D721Med (cell line): ENCODE results near the gene GRAMD2B.

Experiments
- DNase-seq: peaks from one replicate; pipeline ENCODE4 v3.0.0; 2011; ENCODE audit warnings: low spot score; ENCODE audit not compliant: insufficient read length
- FAIRE-seq: peaks from 2 replicates; lab custom pipeline; 2011; peaks lifted over from hg19 to GRCh38; lab: Jason Lieb, UNC
- CTCF ChIP-seq: IDR thresholded peaks from 2 replicates; pipeline ENCODE4 v1.5.1; 2012; ENCODE audit warnings: mild to moderate bottlenecking, control low read depth; ENCODE audit not compliant: insufficient read depth; ENCODE audit errors: missing control alignments

Gene GRAMD2B

DNA sequence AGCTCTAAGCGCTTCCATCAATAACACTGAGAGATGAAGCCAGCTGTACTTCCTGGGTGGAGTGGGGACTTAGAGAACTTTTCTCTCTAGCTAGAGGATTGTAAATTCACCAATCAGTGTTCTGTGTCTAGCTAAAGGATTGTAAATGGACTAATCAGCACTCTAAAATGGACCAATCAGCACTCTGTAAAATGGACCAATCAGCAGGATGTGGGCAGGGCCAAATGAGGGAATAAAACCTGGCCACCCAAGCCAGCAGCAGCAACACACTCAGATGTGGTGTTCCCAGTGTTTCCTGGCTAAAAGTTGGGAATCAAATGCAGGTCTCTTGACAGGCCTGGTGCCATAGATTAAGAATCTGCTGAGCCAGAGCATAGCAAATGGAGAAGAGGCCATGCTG is 111.3 kb downstream of the GRAMD2B start:
- TF ChIP-seq CTCF = no peak
- DNase-seq (no peak), FAIRE-seq (no peak)

DNA sequence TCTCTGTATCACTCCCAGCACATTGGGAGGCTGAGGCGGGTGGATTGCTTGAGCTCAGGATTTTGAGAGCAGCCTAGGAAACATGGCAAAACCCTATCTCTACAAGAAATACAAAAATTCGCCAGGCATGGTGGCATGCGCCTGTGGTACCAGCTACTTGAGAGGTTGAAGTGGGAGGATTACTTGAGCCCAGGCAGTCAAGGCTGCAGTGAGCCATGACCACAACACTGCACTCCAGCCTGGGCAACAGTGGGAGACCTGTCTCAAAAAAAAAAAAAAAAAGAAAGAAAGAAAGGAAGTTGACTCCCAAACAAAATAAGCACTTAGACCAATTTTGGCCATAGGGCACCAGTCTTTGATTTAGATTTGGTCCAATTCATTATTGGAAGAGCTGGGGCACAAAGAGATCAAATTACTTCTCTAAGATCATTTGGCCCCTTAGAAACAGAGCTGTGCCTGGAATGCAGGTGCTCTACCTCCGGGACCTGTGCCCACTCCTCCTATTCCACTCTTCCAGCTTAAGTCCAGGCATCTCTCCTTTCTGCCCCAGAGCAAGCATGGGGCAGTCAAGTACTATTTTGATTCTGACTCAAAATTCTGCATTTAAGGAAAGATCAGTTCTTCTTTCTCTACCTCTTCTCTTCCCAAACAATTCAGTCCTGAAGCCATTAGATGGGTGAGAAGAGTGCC is 112.8 kb downstream of the GRAMD2B start:
- FAIRE-seq = no peak
- TF ChIP-seq CTCF = no peak
- DNase-seq = no peak

- no peak for DNase-seq
- TF ChIP-seq CTCF = no peak
- no peak for FAIRE-seq
Measured at GRCh38 chr5:126536874-126537273, 113.7 kb downstream of the GRAMD2B start.

DNA sequence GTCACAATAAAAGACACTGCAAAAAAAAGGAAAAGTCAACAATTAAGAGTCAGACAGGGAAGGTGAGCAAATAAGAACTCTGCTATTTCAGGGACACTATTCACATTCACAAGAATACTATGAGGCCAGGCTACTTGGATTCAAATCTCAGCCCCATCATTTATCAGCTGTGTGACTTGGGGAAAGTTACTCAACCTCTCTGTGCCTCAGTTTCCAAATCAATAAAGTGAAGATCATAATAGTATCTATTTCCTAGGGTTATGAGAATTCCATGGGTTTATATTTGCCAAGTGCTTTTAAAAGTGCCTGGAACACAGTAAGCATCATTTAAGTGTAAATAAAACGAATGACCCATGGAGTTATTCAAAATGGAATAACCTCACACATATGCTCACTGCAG is 115.4 kb downstream of the GRAMD2B start:
- FAIRE-seq = no peak
- no peak for TF ChIP-seq CTCF

GRCh38 chr5:126540631-126541030 is 117.4 kb downstream of the GRAMD2B start:
- FAIRE-seq (no peak), DNase-seq (no peak)
- TF ChIP-seq CTCF = no peak

More for the DNA sequence above, 115.4 kb downstream of the GRAMD2B start:
- DNase-seq = no peak

- FAIRE-seq (no peak), DNase-seq (no peak)
- TF ChIP-seq CTCF = no peak
Measured at GRCh38 chr5:126542441-126542840, 119.2 kb downstream of the GRAMD2B start.

- no peak for FAIRE-seq
- TF ChIP-seq CTCF = no peak
- DNase-seq = no peak
Measured at GRCh38 chr5:126543009-126543408, 119.8 kb downstream of the GRAMD2B start.
